PC-9 (cell line): ENCODE results near the gene LRRC72.

Experiments used
- EZH2 ChIP-seq: fragments of 200-600 bp; sonication (generic); IDR thresholded peaks from 2 replicates; pipeline ENCODE4 v1.8.0; 2017; ENCODE audit warnings: antibody characterized with exemption, low read depth
- TF ChIP-seq, protein P1 (sequence below): fragments of 200-600 bp; sonication (generic); conservative IDR thresholded peaks from 2 replicates; pipeline ENCODE4 v1.6.1; 2017; ENCODE audit warnings: mixed run types, antibody characterized with exemption, mild to moderate bottlenecking, moderate library complexity

DNA sequence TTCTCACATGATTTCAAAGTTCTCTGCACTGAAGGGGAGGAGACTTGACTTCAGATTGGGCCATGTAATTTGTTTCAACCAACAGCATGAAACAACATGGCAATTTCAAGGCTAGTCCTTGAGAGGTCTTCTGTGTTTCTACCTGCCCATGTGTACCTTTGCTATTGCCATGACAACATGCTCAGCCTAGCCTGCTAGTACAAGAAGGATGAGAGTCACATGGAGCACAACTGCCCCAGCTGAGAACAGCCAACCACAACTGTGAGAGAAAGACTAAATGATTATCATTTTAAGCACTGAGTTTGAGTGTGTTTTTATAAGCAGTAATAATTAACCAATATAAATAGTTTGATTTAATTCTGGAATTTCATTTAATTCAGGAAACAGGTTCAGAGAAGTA is 77.0 kb downstream of the LRRC72 start:
- no peak for TF ChIP-seq EZH2
- TF ChIP-seq, protein P1, sequence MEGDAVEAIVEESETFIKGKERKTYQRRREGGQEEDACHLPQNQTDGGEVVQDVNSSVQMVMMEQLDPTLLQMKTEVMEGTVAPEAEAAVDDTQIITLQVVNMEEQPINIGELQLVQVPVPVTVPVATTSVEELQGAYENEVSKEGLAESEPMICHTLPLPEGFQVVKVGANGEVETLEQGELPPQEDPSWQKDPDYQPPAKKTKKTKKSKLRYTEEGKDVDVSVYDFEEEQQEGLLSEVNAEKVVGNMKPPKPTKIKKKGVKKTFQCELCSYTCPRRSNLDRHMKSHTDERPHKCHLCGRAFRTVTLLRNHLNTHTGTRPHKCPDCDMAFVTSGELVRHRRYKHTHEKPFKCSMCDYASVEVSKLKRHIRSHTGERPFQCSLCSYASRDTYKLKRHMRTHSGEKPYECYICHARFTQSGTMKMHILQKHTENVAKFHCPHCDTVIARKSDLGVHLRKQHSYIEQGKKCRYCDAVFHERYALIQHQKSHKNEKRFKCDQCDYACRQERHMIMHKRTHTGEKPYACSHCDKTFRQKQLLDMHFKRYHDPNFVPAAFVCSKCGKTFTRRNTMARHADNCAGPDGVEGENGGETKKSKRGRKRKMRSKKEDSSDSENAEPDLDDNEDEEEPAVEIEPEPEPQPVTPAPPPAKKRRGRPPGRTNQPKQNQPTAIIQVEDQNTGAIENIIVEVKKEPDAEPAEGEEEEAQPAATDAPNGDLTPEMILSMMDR = no peak
